CD4-positive, alpha-beta memory T cell (primary cell): ENCODE data around the gene OR7A10. TPM values are rescaled to one million over a fixed set of nuclear protein-coding genes. Genes with fewer than 3 reads are reported as not detected.
"Not testable (repeated sequence)": the region's sequence is repeated elsewhere in the genome, so short reads cannot be mapped to it uniquely, and the experiment has no call there.

Source experiments
- CTCF ChIA-PET: fragments of 350-600 bp; sonication (Branson Sonifier 250); formaldehyde crosslinking; loops from one replicate; lab custom pipeline; 2021; ENCODE audit warnings: inconsistent platforms; ENCODE audit not compliant: partially characterized antibody; lab: Charles Lee
- POLR2A ChIA-PET: fragments of 350-600 bp; sonication (Branson Sonifier 250); formaldehyde crosslinking; loops from one replicate; lab custom pipeline; 2021; ENCODE audit not compliant: partially characterized antibody; lab: Charles Lee
- DNase-seq, 5 donors: peaks; one replicate each; pipeline versions ENCODE4 v3.0.0 to v3.0.0-alpha.2; 2020 to 2022; ENCODE audit warnings: mixed read lengths in 1 of 5
- H3K27ac ChIP-seq: one replicate; pipeline ENCODE4 v1.7.0; 2013; ENCODE audit warnings: low read depth, low read length
- H3K27me3 ChIP-seq: 2 replicates; pipeline ENCODE4 v1.7.0; 2013; ENCODE audit warnings: mild to moderate bottlenecking, low read length, moderate library complexity; ENCODE audit not compliant: insufficient read depth
- H3K36me3 ChIP-seq: 2 replicates; pipeline ENCODE4 v1.7.0; 2013; ENCODE audit warnings: mild to moderate bottlenecking, low read length, moderate library complexity; ENCODE audit not compliant: insufficient read depth
- H3K4me1 ChIP-seq: 2 replicates; pipeline ENCODE4 v1.7.0; 2013; ENCODE audit warnings: mild to moderate bottlenecking, low read length, moderate library complexity; ENCODE audit not compliant: insufficient read depth
- H3K4me3 ChIP-seq, 2 donors: one replicate each; pipeline ENCODE4 v1.7.0; 2013; ENCODE audit warnings: low read length in 2 of 2, mild to moderate bottlenecking in 1 of 2
- H3K9me3 ChIP-seq, 2 donors: one replicate each; pipeline ENCODE4 v1.7.0; 2013; ENCODE audit warnings: low read length in 2 of 2, control low read depth in 1 of 2; ENCODE audit not compliant: control insufficient read depth in 1 of 2
- H3K27ac Mint-ChIP-seq, 7 donors: one replicate each; pipeline ENCODE4 v1.8.0; 2020 to 2021; ENCODE audit warnings: mixed read lengths in 7 of 7, mild to moderate bottlenecking in 6 of 7, inconsistent platforms in 3 of 7, moderate library complexity in 3 of 7
- H3K27me3 Mint-ChIP-seq, 2 donors: one replicate each; pipeline ENCODE4 v1.8.0; 2020 to 2021; ENCODE audit warnings: mixed read lengths in 2 of 2
- H3K36me3 Mint-ChIP-seq, 2 donors: one replicate each; pipeline ENCODE4 v1.8.0; 2020 to 2021; ENCODE audit warnings: mixed read lengths in 2 of 2, inconsistent platforms in 1 of 2, mild to moderate bottlenecking in 1 of 2
- H3K4me1 Mint-ChIP-seq, 4 donors: one replicate each; pipeline ENCODE4 v1.8.0; 2020 to 2021; ENCODE audit warnings: mixed read lengths in 4 of 4, mild to moderate bottlenecking in 1 of 4
- H3K4me3 Mint-ChIP-seq, 8 donors: one replicate each; pipeline ENCODE4 v1.8.0; 2020 to 2021; ENCODE audit warnings: mixed read lengths in 8 of 8, mild to moderate bottlenecking in 7 of 8, moderate library complexity in 6 of 8, inconsistent platforms in 3 of 8
- H3K9me3 Mint-ChIP-seq, 8 donors: one replicate each; pipeline ENCODE4 v1.8.0; 2020 to 2021; ENCODE audit warnings: mixed read lengths in 8 of 8, mild to moderate bottlenecking in 5 of 8, inconsistent platforms in 3 of 8, moderate library complexity in 1 of 8
- intact Hi-C: fragments of 100-400 bp; cut with micrococcal nuclease; formaldehyde crosslinking; loops from one replicate; pipeline ENCODE4 v1.15.1; 2023
- polyA plus RNA-seq, 2 donors: library from polyadenylated mRNA; unstranded; fragments of 300-500 nt; fragmentation: Illumina TruSeq; gene quantifications; one replicate each; pipeline ENCODE4 v1.2.3, GENCODE V29; 2021
- total RNA-seq, 2 experiments: library from RNA; stranded (reverse); gene quantifications; one replicate each; pipeline ENCODE4 v1.2.3, GENCODE V29; 2021

OR7A10 gene
- total and polyA plus RNA-seq, 4 experiments from 2014 or later, result not detected

DNA sequence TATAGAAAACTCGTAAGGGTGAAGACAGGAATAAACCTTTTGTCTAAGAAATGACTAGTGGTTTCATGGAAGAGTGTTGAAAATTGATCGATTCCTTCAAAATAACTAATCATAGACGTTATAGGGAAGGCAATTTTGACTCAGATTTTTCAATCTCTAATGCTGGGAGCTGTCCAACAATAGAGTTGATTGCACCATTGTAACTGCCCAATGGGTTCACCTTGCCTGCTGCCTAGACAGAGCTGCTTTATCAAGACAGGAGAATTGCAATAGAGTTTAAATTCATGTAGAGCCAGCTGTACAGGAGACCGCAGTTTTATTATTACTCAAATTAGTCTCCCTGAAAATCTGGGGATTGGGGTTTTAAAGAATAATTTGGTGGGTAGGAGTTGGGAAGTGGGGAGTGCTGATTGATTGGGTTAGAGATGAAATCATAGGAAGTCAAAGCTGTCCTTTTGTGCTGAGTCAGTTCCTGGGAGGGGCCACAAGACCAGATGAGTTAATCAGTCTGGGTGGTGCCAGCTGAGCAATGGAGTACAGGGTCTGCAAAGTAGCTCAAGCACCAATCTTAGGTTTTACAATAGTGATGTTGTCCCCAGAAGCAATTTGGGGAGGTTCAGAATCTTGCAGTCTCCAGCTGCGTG lies 53.5 kb downstream of the OR7A10 start:
- no peaks in the 10 kb centered on the region for H3K9me3 ChIP-seq
- H3K27ac ChIP-seq, result no peak overlapping the region
- H3K9me3 Mint-ChIP-seq, result peaks cover 0 to 4% (median 0%) of the 10 kb centered on the region in 8 donors
- no peaks in the 10 kb centered on the region for H3K36me3 ChIP-seq
- H3K4me1 Mint-ChIP-seq, result no peaks in the 10 kb centered on the region
- H3K27ac Mint-ChIP-seq, result no peak overlapping the region
- peaks cover 4% of the 10 kb centered on the region for H3K27me3 ChIP-seq
- no peak overlapping the region for H3K4me3 ChIP-seq
- H3K27me3 Mint-ChIP-seq, result peaks cover 11 to 12% of the 10 kb centered on the region in 2 donors
- no peak overlapping the region for H3K4me3 Mint-ChIP-seq
- POLR2A ChIA-PET, result no interaction called here
- H3K4me1 ChIP-seq, result no peaks in the 10 kb centered on the region
- H3K36me3 Mint-ChIP-seq, result no peaks in the 10 kb centered on the region
- intact Hi-C loops, result no loop called here
- DNase-seq, result no peak
- CTCF ChIA-PET, result interaction anchor here (1.5 kb wide), 1 partner anchor 8 kb away, joined by 3 read pairs; no protein-coding TSS in a partner anchor

DNA sequence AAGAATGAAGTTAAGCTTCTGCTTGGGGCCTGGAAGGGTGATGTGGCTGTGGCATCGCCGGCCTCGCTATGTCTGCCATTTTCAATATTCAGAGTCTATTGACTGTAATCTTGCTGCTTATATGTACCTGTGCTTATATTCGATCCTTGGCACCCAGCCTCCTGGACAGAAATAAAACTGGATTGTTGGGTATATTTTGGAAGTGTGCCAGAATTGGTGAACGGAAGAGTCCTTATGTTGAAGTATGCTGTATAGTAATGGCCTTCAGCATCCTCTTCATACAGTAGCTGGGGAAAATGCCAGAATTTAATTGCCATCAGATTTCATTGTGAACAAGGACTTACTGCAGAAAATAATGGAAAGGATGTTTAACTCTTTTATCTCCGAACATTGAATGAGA lies 56.5 kb downstream of the OR7A10 start:
- H3K9me3 Mint-ChIP-seq, H3K4me3 ChIP-seq, POLR2A ChIA-PET, H3K36me3 ChIP-seq, DNase-seq, CTCF ChIA-PET, H3K4me1 Mint-ChIP-seq, H3K27me3 ChIP-seq, H3K4me1 ChIP-seq, H3K27ac ChIP-seq, intact Hi-C loops, H3K4me3 Mint-ChIP-seq, H3K36me3 Mint-ChIP-seq, H3K9me3 ChIP-seq: not testable (repeated sequence)
- peak overlapping the region in 1 of 7 donors; percentile 17 for H3K27ac Mint-ChIP-seq
- H3K27me3 Mint-ChIP-seq, result peaks cover 10 to 11% of the 10 kb centered on the region in 2 donors

Other genes starting within 250 kb of the OR7A10 start
- gene ADGRE3, start 174.1 kb downstream of the OR7A10 start, total RNA-seq, result not detected
- gene ADGRE3, start 174.1 kb downstream of the OR7A10 start, polyA plus RNA-seq, result not detected
- gene ZNF333, start 158.9 kb downstream of the OR7A10 start, total RNA-seq, result 10 to 100 TPM; 45.9 to 48.3 TPM
- gene ZNF333, start 158.9 kb downstream of the OR7A10 start, polyA plus RNA-seq, result 10 to 100 TPM; 10.3 to 12.5 TPM
- gene ADGRE2, start 70.4 kb downstream of the OR7A10 start, total RNA-seq, result under 1 TPM; 0.47 to 0.78 TPM
- gene ADGRE2, start 70.4 kb downstream of the OR7A10 start, polyA plus RNA-seq, result under 1 TPM in 1 of 2 donors, not detected in 1; 0.26 TPM
- not detected for gene OR7A5, start 13.7 kb downstream of the OR7A10 start, total RNA-seq
- gene OR7A5, start 13.7 kb downstream of the OR7A10 start, polyA plus RNA-seq, result not detected
- gene OR7C1, start 13.7 kb downstream of the OR7A10 start, total RNA-seq, result not detected
- gene OR7C1, start 13.7 kb downstream of the OR7A10 start, polyA plus RNA-seq, result not detected
- gene OR7A17, start 37.2 kb upstream of the OR7A10 start, total RNA-seq, result not detected
- gene OR7A17, start 37.2 kb upstream of the OR7A10 start, polyA plus RNA-seq, result not detected
- not detected for gene OR7C2, start 92.6 kb upstream of the OR7A10 start, total RNA-seq
- gene OR7C2, start 92.6 kb upstream of the OR7A10 start, polyA plus RNA-seq, result not detected
- gene SLC1A6, start 130.9 kb upstream of the OR7A10 start, total RNA-seq, result not detected
- not detected for gene SLC1A6, start 130.9 kb upstream of the OR7A10 start, polyA plus RNA-seq
- not detected for gene CASP14, start 200.6 kb upstream of the OR7A10 start, total RNA-seq
- gene CASP14, start 200.6 kb upstream of the OR7A10 start, polyA plus RNA-seq, result under 1 TPM in 1 of 2 donors, not detected in 1; 0.09 TPM
- gene OR1I1, start 233.3 kb upstream of the OR7A10 start, total RNA-seq, result not detected
- not detected for gene OR1I1, start 233.3 kb upstream of the OR7A10 start, polyA plus RNA-seq